Heart right ventricle (tissue), 16 donors: ENCODE results near the gene REN. TPM values are rescaled to one million over a fixed set of nuclear protein-coding genes. Genes with fewer than 3 reads are reported as not detected.

Experiments
- ATAC-seq, 8 donors: fragments of 200-7000 bp; cut with Tn5 transposase; one replicate each; pipeline ENCODE4 v1.9.1; 2020; ENCODE audit warnings: mild to moderate bottlenecking in 8 of 8, moderate library complexity in 8 of 8, moderate number of reproducible peaks in 1 of 8
- DNase-seq, 2 donors: peaks; one replicate each; pipeline ENCODE4 v3.0.0-alpha.2; 2020
- H3K27ac ChIP-seq, 10 donors: fragments of 200-600 bp; sonication (generic) in 2 of 10; one replicate each; pipeline versions ENCODE4 v1.5.0 to v1.8.0; 2020 to 2022; ENCODE audit warnings: mild to moderate bottlenecking in 3 of 10
- H3K27me3 ChIP-seq, 7 donors: fragments of 200-600 bp; one replicate each; pipeline ENCODE4 v1.8.0; 2021 to 2022; ENCODE audit warnings: mild to moderate bottlenecking in 2 of 7
- H3K36me3 ChIP-seq, 9 donors: fragments of 200-600 bp; sonication (generic) in 1 of 9; one replicate each; pipeline versions ENCODE4 v1.5.0 to v1.8.0; 2020 to 2022; ENCODE audit warnings: mild to moderate bottlenecking in 2 of 9
- H3K4me1 ChIP-seq, 9 donors: fragments of 200-600 bp; sonication (generic) in 1 of 9; one replicate each; pipeline versions ENCODE4 v1.5.0 to v1.8.0; 2020 to 2022; ENCODE audit warnings: mild to moderate bottlenecking in 4 of 9
- H3K4me3 ChIP-seq, 10 donors: fragments of 200-600 bp; sonication (generic) in 2 of 10; one replicate each; pipeline versions ENCODE4 v1.5.0 to v1.8.0; 2020 to 2022; ENCODE audit warnings: mild to moderate bottlenecking in 7 of 10, moderate library complexity in 2 of 10
- H3K9me3 ChIP-seq, 11 donors: fragments of 200-600 bp in 10 of 11; sonication (generic) in 2 of 11; one replicate each; pipeline versions ENCODE4 v1.5.0 to v1.8.0; 2013 to 2022; ENCODE audit warnings: mild to moderate bottlenecking in 2 of 11, control low read depth in 1 of 11, moderate library complexity in 1 of 11
- CTCF ChIP-seq, 9 donors: fragments of 200-600 bp; sonication (generic) in 2 of 9; IDR thresholded peaks; one replicate each; pipeline versions ENCODE4 v1.5.0 to v1.8.0; 2021 to 2022; ENCODE audit warnings: antibody characterized with exemption in 9 of 9, mild to moderate bottlenecking in 5 of 9, moderate library complexity in 1 of 9
- WGBS, 2 donors: extraction: QIAGEN DNeasy Blood & Tissue Kit; methylation state at CpG; one replicate each; pipeline ENCODE4 v1.1.7; 2013; ENCODE audit warnings: inconsistent platforms in 1 of 2; 5-methylcytosine and 5-hydroxymethylcytosine counted together
- intact Hi-C, 10 donors: fragments of 100-400 bp; cut with DNase I; formaldehyde crosslinking; loops; one replicate each; pipeline versions ENCODE4 v1.11.1 to v1.14.2; 2022
- long read RNA-seq, 3 donors: library from polyadenylated mRNA; unstranded; transcript quantifications; one replicate each; pipeline ENCODE4 v2.0.0, GENCODE V29; 2020 to 2021
- polyA plus RNA-seq, 2 donors: library from polyadenylated mRNA; stranded (reverse); fragments of 200-250 nt; gene quantifications; one replicate each; pipeline ENCODE4 v1.2.3, GENCODE V29; 2013
- total RNA-seq, 10 donors: library from RNA; stranded (reverse); fragmentation: NEBNext Ultra II Directional in 3 of 10; extraction: Animal tissue kit (Norgen Biotek cat#: 25700) in 3 of 10; gene quantifications; one replicate each; pipeline versions ENCODE4 v1.2.1 to v1.2.4, GENCODE V29; 2021 to 2023
- donor health status: Arrhythmogenic right ventricular cardiomyopathy.
- donor health status: ischemic (EF 13 %, LVEDD 7.1; RV severe dilation, severe dysfunction).
- donor health status: healthy with polysubstance abuse.
- donor health status: DM: no; HTN: yes; CAD: no.
- donor health status: DM: no; HTN: no; CAD: no.
- donor health status: ischemic (EF 25% LVEDD 6.9; RV normal size, moderate dysfunction).
- donor health status: ischemic (EF 25% LVEDD 5.7; RV mildly dilated, moderate dysfunction).
- donor health status: healthy.
- donor health status: DM: yes; HTN: yes; CAD: no.
- donor health status: Ischemic cardiomyopathy.
- donor health status: ischemic (EF 35%, LVEDD 5.7; RV mildly dilated, moderate dysfunction).
- donor health status: nonischemic (EF 11% LVEDD 7.7; RV severe dilation, severe dysfunction).
- donor health status: DM: yes; HTN: yes; CAD: no.
- donor health status: PGD.
- donor health status: ischemic (EF 29% LVEDD 5.4; RV normal size, mild dysfunction).
- donor health status: nonischemic (EF 23%, LVEDD 6.1; RV moderate dilation, normal function).

The REN gene
- total RNA-seq (not detected), polyA plus RNA-seq (not detected)
- long read RNA-seq, donor 1, result 0 reads
- long read RNA-seq, donor 2, result 0 reads
- long read RNA-seq, donor 3, result 0 reads

- TF ChIP-seq CTCF (IDR thresholded peaks at IDR 0.05), result no peak
- intact Hi-C loops, result loop anchor here in 3 of 10 donors (10.0 kb wide), 2 partner anchors 229 to 339 kb away; no protein-coding TSS in a partner anchor
- peaks cover 0 to 6% (median 0%) of the 10 kb centered on the region in 9 donors for H3K4me1 ChIP-seq
- no peak within 1 kb of the TSS for H3K4me3 ChIP-seq
- H3K27me3 ChIP-seq, result peaks cover 0 to 28% (median 5%) of the 10 kb centered on the region in 7 donors
- ATAC-seq, result no peak
- 66 to 69% methylated on average over 5 of the region's 5 CpGs for WGBS, 2 donors
- H3K36me3 ChIP-seq, result no peaks in the 10 kb centered on the region
- no peak within 1 kb of the TSS for H3K27ac ChIP-seq
- peaks cover 0 to 30% (median 16%) of the 10 kb centered on the region in 11 donors for H3K9me3 ChIP-seq
- no peak for DNase-seq
Measured at GRCh38 chr1:204166219-204166618, at the start of gene REN. REN (minus strand) TSS chr1:204166337; CDS start chr1:204166293, 44 bp downstream.

- intact Hi-C loops, result loop anchor here in 7 of 10 donors (1.0 to 10.0 kb wide), 4 partner anchors 91 to 149 kb away; no protein-coding TSS in a partner anchor
- H3K4me1 ChIP-seq, result peaks cover 0 to 13% (median 7%) of the 10 kb centered on the region in 9 donors
- peak within 1 kb of the TSS in 8 of 10 donors; percentile 14 to 40 (median 27) for H3K4me3 ChIP-seq
- H3K9me3 ChIP-seq, result no peaks in the 10 kb centered on the region
- H3K27ac ChIP-seq, result no peak within 1 kb of the TSS
- H3K27me3 ChIP-seq, result peaks cover 0 to 11% (median 0%) of the 10 kb centered on the region in 7 donors
- H3K36me3 ChIP-seq, result no peaks in the 10 kb centered on the region
- ATAC-seq (peak; percentile 51 to 83 (median 79)), DNase-seq (peak; percentile 57 to 58)
- WGBS, 2 donors, result 13% methylated on average over 41 of the region's 41 CpGs
- peak; percentile 49 to 80 (median 72) for TF ChIP-seq CTCF (IDR thresholded peaks at IDR 0.05)
Measured at GRCh38 chr1:204213668-204214662, 47.8 kb upstream of the REN start, which contains the start of gene GOLT1A. GOLT1A (minus strand) TSS chr1:204213988; CDS start chr1:204213906, 82 bp downstream.

GRCh38 chr1:204212715-204213114, 46.6 kb upstream of the REN start:
- Histone ChIP-seq H3K36me3 (no peaks in the 10 kb centered on the region), H3K27ac (no peak overlapping the region), H3K4me1 (peaks cover 0 to 13% (median 7%) of the 10 kb centered on the region in 9 donors), H3K4me3 (no peak overlapping the region), H3K9me3 (no peaks in the 10 kb centered on the region), H3K27me3 (peaks cover 0 to 13% (median 0%) of the 10 kb centered on the region in 7 donors)
- ATAC-seq (no peak), DNase-seq (no peak)
- intact Hi-C loops, result loop anchor here in 5 of 10 donors (2.0 to 10.0 kb wide), 3 partner anchors 92 to 150 kb away; no protein-coding TSS in a partner anchor
- 92 to 95% methylated on average over 3 of the region's 3 CpGs for WGBS, 2 donors
- TF ChIP-seq CTCF (IDR thresholded peaks at IDR 0.05), result no peak

- ATAC-seq, result no peak
- no peak for DNase-seq
- Histone ChIP-seq H3K36me3 (no peaks in the 10 kb centered on the region), H3K4me3 (no peak overlapping the region), H3K27me3 (peaks cover 0 to 28% (median 13%) of the 10 kb centered on the region in 7 donors), H3K27ac (no peak overlapping the region), H3K4me1 (peaks cover 0 to 13% (median 7%) of the 10 kb centered on the region in 9 donors), H3K9me3 (no peaks in the 10 kb centered on the region)
- no peak for TF ChIP-seq CTCF (IDR thresholded peaks at IDR 0.05)
- WGBS, 2 donors, result 88 to 91% methylated on average over 7 of the region's 7 CpGs
- intact Hi-C loops, result loop anchor here in 4 of 10 donors (2.0 to 10.0 kb wide), 3 partner anchors 94 to 154 kb away; no protein-coding TSS in a partner anchor
Measured at GRCh38 chr1:204211046-204211445, 44.9 kb upstream of the REN start.
